OCI-LY1 (cell line): Measurements from ENCODE around the gene EEF1E1.

Source experiments
- EZH2 ChIP-seq: fragments of 200-600 bp; sonication (generic), shearing (Covaris generic); IDR thresholded peaks from 2 replicates; pipeline ENCODE4 v1.8.0; 2017; ENCODE audit warnings: borderline replicate concordance, mixed run types, mild to moderate bottlenecking, antibody characterized with exemption, low read length, moderate library complexity, mixed read lengths
- TF ChIP-seq, protein P1 (sequence below): fragments of 200-600 bp; sonication (generic), shearing (Covaris generic); IDR thresholded peaks from 2 replicates; pipeline ENCODE4 v1.5.1; 2017; ENCODE audit warnings: mild to moderate bottlenecking, antibody characterized with exemption, low read length, moderate library complexity, mixed read lengths

DNA sequence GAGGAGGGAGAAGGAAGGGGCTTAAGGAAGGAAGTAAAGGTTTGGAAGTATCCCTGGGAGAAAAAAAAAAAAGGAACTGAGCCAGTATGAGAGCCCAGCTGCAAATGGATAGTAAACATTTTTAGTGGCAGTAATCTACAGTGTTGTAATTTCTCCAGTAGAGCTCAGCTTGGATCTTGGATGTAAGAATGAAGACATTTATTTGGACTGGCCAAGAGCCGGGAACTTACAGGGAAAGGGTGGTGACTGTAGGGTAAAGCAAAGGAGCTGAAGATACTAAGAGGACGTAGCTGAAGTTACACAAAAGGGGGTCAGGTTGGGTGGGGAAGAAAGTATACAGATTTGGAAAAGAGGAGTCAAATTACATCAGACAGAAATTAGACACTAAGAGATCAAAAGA, 13.5 kb downstream of the EEF1E1 start:
- TF ChIP-seq, protein P1, sequence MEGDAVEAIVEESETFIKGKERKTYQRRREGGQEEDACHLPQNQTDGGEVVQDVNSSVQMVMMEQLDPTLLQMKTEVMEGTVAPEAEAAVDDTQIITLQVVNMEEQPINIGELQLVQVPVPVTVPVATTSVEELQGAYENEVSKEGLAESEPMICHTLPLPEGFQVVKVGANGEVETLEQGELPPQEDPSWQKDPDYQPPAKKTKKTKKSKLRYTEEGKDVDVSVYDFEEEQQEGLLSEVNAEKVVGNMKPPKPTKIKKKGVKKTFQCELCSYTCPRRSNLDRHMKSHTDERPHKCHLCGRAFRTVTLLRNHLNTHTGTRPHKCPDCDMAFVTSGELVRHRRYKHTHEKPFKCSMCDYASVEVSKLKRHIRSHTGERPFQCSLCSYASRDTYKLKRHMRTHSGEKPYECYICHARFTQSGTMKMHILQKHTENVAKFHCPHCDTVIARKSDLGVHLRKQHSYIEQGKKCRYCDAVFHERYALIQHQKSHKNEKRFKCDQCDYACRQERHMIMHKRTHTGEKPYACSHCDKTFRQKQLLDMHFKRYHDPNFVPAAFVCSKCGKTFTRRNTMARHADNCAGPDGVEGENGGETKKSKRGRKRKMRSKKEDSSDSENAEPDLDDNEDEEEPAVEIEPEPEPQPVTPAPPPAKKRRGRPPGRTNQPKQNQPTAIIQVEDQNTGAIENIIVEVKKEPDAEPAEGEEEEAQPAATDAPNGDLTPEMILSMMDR: no peak
- no peak for TF ChIP-seq EZH2
